ENCODE measurements around the gene DAAM1. TPM values are rescaled to one million over a fixed set of nuclear protein-coding genes. Genes with fewer than 3 reads are reported as not detected.

DAAM1 gene
- total RNA-seq, 3 donors from 2014 or later = 50.1 to 95.9 (median 64.2) TPM

GRCh38 chr14:59316151-59316830, 127.8 kb downstream of the DAAM1 start:
- H3K36me3 ChIP-seq = no peaks in the 10 kb centered on the region
- H3K4me3 ChIP-seq = no peak overlapping the region
- DNase-seq (ENCODE audit: low spot score in 2 of 2) = no peak
- TF ChIP-seq CTCF (IDR thresholded peaks at IDR 0.05) (no peak), POLR2AphosphoS5 (IDR thresholded peaks at IDR 0.05) (no peak), POLR2A (IDR thresholded peaks at IDR 0.05) (no peak)
- no peaks in the 10 kb centered on the region for H3K4me1 ChIP-seq
- H3K27me3 ChIP-seq = no peaks in the 10 kb centered on the region
- H3K9me3 ChIP-seq = no peaks in the 10 kb centered on the region
- H3K27ac ChIP-seq = no peak overlapping the region
- intact Hi-C loops (cut with DNase I; ENCODE audit: low total_unique reads) = no loop called here

- H3K4me3 ChIP-seq = no peak overlapping the region
- H3K27ac ChIP-seq = no peak overlapping the region
- no peaks in the 10 kb centered on the region for H3K27me3 ChIP-seq
- no peaks in the 10 kb centered on the region for H3K36me3 ChIP-seq
- TF ChIP-seq POLR2AphosphoS5 (IDR thresholded peaks at IDR 0.05) = no peak
- TF ChIP-seq POLR2A (IDR thresholded peaks at IDR 0.05) = no peak
- no peak for TF ChIP-seq CTCF (IDR thresholded peaks at IDR 0.05)
- no peaks in the 10 kb centered on the region for H3K4me1 ChIP-seq
- H3K9me3 ChIP-seq = no peaks in the 10 kb centered on the region
- intact Hi-C loops (cut with DNase I; ENCODE audit: low total_unique reads) = no loop called here
- DNase-seq (ENCODE audit: low spot score in 2 of 2) = no peak
Observed at GRCh38 chr14:59317346-59317745, 128.9 kb downstream of the DAAM1 start.

GRCh38 chr14:59317798-59318505, 129.5 kb downstream of the DAAM1 start:
- no peaks in the 10 kb centered on the region for H3K4me1 ChIP-seq

GRCh38 chr14:59318908-59319307, 130.4 kb downstream of the DAAM1 start:
- Histone ChIP-seq H3K27ac (peak overlapping the region in 1 of 2 donors; percentile 22), H3K36me3 (no peaks in the 10 kb centered on the region), H3K27me3 (no peaks in the 10 kb centered on the region), H3K4me1 (no peaks in the 10 kb centered on the region), H3K4me3 (no peak overlapping the region), H3K9me3 (no peaks in the 10 kb centered on the region)
- no peak for DNase-seq (ENCODE audit: low spot score in 2 of 2)
- intact Hi-C loops (cut with DNase I; ENCODE audit: low total_unique reads) = no loop called here
- TF ChIP-seq POLR2A (IDR thresholded peaks at IDR 0.05) (no peak), CTCF (IDR thresholded peaks at IDR 0.05) (no peak), POLR2AphosphoS5 (IDR thresholded peaks at IDR 0.05) (no peak)

More at GRCh38 chr14:59317798-59318505, 129.5 kb downstream of the DAAM1 start:
- no peak for TF ChIP-seq POLR2AphosphoS5 (IDR thresholded peaks at IDR 0.05)
- Histone ChIP-seq H3K27ac (peak overlapping the region in 1 of 2 donors; percentile 33), H3K36me3 (no peaks in the 10 kb centered on the region), H3K27me3 (no peaks in the 10 kb centered on the region), H3K4me3 (no peak overlapping the region), H3K9me3 (no peaks in the 10 kb centered on the region)
- intact Hi-C loops (cut with DNase I; ENCODE audit: low total_unique reads) = no loop called here
- no peak for DNase-seq (ENCODE audit: low spot score in 2 of 2)

GRCh38 chr14:59320361-59320760, 131.9 kb downstream of the DAAM1 start:
- Histone ChIP-seq H3K9me3 (no peaks in the 10 kb centered on the region), H3K4me3 (no peak overlapping the region), H3K27ac (no peak overlapping the region), H3K27me3 (no peaks in the 10 kb centered on the region), H3K4me1 (no peaks in the 10 kb centered on the region), H3K36me3 (no peaks in the 10 kb centered on the region)
- TF ChIP-seq POLR2A (IDR thresholded peaks at IDR 0.05) = no peak
- intact Hi-C loops (cut with DNase I; ENCODE audit: low total_unique reads) = no loop called here
- no peak for DNase-seq (ENCODE audit: low spot score in 2 of 2)

All from breast epithelium (tissue), 4 donors.